Fibroblast of villous mesenchyme (primary cell): Measurements from ENCODE around the gene SLC39A11. TPM values are rescaled to one million over a fixed set of nuclear protein-coding genes. Genes with fewer than 3 reads are reported as not detected.
"Not testable (repeated sequence)": the region's sequence is repeated elsewhere in the genome, so short reads cannot be mapped to it uniquely, and the experiment has no call there.

ENCODE experiments used
- DNase-seq: peaks from one replicate; pipeline ENCODE4 v3.0.0-alpha.2; 2010; ENCODE audit warnings: low read depth
- H3K4me3 ChIP-seq: 2 replicates; pipeline ENCODE4 v1.5.1; 2011; ENCODE audit warnings: low read depth, mild to moderate bottlenecking, low read length
- total RNA-seq: library from RNA; depleted of rRNA; stranded (reverse); fragments of >200 nt; gene quantifications from 2 replicates; pipeline ENCODE4 v1.2.3, GENCODE V29; 2012
- TF ChIP-seq, protein P1 (sequence below): IDR thresholded peaks from 2 replicates; pipeline ENCODE4 v1.5.1; 2012; ENCODE audit warnings: low read depth, mild to moderate bottlenecking, low read length; ENCODE audit not compliant: insufficient read depth

SLC39A11 gene
- total RNA-seq, 1 donor: 16.0 TPM

DNA sequence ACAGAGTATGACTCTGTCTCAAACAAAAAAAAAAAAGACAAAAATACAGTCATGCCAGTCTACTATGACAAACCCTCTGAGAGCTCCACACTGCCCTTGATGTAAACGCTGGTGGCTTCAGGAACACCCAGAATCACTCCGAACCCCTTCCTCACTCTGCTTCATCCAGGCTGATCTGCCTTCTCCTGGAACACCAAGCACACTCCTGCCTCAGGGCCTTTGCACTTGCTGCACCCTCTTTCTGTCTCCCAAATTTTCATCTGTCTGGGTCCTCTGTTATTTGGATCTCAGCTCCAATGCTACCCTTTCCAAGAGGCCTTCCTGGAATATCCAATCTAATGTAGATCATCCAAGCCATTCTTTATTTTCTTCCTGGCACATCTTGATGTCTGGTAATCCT lies 7.9 kb upstream of the SLC39A11 start:
- H3K4me3 ChIP-seq: no peak overlapping the region
- no peak for DNase-seq
- TF ChIP-seq, protein P1, sequence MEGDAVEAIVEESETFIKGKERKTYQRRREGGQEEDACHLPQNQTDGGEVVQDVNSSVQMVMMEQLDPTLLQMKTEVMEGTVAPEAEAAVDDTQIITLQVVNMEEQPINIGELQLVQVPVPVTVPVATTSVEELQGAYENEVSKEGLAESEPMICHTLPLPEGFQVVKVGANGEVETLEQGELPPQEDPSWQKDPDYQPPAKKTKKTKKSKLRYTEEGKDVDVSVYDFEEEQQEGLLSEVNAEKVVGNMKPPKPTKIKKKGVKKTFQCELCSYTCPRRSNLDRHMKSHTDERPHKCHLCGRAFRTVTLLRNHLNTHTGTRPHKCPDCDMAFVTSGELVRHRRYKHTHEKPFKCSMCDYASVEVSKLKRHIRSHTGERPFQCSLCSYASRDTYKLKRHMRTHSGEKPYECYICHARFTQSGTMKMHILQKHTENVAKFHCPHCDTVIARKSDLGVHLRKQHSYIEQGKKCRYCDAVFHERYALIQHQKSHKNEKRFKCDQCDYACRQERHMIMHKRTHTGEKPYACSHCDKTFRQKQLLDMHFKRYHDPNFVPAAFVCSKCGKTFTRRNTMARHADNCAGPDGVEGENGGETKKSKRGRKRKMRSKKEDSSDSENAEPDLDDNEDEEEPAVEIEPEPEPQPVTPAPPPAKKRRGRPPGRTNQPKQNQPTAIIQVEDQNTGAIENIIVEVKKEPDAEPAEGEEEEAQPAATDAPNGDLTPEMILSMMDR: no peak

DNA sequence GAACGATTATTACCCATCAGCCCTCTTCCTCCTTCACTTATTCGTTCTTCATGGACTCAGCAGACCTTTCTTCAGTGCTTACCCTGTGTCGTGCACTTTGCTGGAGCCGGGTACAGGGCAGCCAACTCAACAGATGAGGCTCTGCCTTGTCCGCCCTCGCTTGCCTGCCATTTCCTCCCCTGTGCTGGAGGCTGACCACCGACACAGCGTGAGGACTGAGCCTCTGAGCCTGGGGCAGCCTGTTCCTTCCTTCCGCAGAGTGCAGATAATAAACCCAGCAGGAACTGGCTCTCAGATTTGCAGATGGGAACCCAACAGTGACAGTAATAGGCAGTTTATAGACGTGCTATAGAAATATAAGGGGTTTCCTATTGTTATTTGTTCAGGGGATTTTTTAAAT lies 7.0 kb upstream of the SLC39A11 start:
- H3K4me3 ChIP-seq: no peak overlapping the region
- no peak for DNase-seq
- TF ChIP-seq, protein P1: no peak

DNA sequence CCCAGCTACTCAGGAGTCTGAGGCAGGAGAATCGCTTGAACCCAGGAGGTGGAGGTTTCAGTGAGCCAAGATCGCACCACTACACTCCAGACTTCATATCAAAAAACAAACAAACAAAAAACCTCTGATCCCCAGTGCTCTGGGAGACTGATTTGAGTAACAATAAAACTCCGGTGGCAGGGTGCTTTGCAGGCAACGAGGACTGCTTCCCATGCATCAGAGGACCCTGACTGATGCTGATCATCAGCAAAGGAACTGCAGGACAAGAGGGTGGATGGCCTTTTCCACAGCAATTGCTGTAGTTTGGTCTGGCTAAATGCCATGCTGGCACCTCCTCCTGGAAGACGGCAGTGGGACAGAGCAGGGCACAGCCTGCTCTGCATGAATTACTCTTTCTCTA lies 6.4 kb upstream of the SLC39A11 start:
- no peak for DNase-seq
- H3K4me3 ChIP-seq: no peak overlapping the region
- TF ChIP-seq, protein P1: no peak

DNA sequence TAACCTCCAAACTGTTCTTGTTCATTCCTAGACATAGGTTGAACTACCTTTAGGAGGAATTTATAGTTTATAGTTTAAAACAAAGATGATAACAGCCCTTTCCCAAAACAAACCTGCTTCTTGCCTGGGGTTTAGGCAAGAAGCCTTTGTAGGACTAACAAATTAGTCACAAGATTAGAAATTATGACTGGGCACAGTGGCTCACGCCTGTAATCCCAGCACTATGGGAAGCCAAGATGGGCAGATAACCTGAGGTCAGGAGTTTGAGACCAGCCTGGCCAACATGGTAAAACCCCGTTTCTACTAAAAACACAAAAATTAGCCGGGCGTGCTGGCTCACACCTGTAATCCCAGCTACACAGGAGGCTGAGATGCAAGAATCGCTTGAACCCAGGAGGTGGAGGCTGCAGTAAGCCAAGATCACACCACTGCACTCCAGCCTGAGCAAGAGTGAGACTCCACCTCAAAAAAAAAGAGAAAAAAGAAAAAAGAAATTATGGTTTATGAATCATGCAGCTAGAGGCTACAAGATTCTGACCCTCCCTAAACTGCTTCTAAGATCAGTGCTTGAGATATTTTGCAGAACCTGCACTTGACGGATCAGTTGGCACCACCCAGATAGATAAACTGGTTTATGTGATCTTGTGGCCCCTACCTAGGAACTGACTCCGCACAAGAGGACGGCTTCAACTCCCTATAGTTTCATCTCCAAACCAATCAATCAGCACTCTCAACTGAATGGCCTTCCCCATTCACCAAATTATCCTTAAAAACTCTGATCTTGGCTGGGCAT lies 5.7 kb upstream of the SLC39A11 start:
- H3K4me3 ChIP-seq, DNase-seq: not testable (repeated sequence)

DNA sequence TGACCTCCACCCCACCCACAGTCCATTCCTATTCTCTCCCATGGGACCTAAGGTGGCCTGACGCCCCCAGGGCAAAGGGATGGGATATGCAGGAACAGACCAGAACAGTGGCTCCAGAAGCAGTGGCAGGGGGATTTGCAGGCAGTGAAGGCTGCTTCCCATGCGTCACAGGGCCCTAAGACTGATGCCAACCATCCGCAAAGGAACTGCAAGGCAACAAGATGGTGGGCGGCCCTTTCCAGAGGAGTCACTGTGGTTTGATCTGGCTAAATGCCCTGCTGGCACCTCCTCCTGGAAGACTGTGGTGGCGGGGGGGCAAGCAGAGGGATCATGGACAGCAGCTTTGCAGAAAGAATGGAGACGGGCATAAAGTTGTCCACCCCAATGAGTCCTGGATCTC lies 4.4 kb upstream of the SLC39A11 start:
- no peak for DNase-seq
- TF ChIP-seq, protein P1: no peak
- H3K4me3 ChIP-seq: no peak overlapping the region

DNA sequence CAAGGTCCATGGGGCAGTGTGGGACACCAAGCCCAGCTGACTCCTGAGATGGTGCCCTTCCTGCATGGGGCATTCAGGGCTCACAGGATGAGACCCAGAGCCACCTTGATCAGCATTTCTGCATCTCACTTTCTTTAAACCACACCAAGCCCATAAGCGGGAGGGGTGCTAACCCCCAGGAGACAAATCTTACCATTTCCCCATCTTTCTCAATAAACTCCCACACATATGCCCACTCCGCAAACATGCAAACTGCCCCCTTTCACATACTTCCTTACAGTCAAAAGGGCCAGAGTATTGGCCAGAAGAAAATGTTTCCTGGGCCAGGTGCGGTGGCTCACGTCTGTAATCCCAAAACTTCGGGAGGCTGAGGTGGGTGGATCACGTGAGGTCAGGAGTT lies 3.7 kb upstream of the SLC39A11 start:
- no peak for DNase-seq
- TF ChIP-seq, protein P1: no peak
- no peak overlapping the region for H3K4me3 ChIP-seq

DNA sequence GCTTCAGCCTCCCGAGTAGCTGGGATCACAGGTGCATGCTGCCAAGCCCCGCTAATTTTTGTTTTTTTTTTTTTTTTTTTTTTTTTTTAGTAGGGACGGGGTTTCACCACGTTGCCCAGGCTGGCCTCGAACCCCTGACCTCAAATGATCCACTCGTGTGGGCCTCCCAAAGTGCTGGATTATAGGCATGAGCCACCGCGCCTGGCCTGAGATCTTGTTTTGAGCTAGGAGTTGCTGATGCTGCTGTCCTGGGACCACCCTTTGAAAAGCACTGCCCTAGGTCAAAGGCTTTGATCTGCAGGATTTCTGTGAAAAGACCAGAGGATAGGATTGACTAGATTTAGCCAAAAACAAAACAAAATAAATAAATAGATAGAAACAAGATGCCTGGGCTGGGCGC lies 798 bp upstream of the SLC39A11 start:
- TF ChIP-seq, protein P1: no peak

More for the DNA sequence above, 798 bp upstream of the SLC39A11 start:
- no peak for DNase-seq
- no peak overlapping the region for H3K4me3 ChIP-seq
